SK-N-MC (cell line): ENCODE results near the gene SLC37A1.

Source experiments
- EZH2 ChIP-seq: fragments of 200-600 bp; sonication (generic); IDR thresholded peaks from one replicate; pipeline ENCODE4 v1.6.1; 2017; ENCODE audit warnings: antibody characterized with exemption
- POLR2AphosphoS5 ChIP-seq: IDR thresholded peaks from 2 replicates; pipeline ENCODE4 v1.6.1; 2012; ENCODE audit warnings: mild to moderate bottlenecking, low read depth, low read length, borderline replicate concordance

- TF ChIP-seq EZH2 = no peak
- TF ChIP-seq POLR2AphosphoS5 = no peak
These were observed 45.2 kb downstream of the SLC37A1 start for GRCh38 chr21:42558846-42559245.
